Caco-2 (cell line): ENCODE data around the gene PCBP3. TPM values are rescaled to one million over a fixed set of nuclear protein-coding genes. Genes with fewer than 3 reads are reported as not detected.
"Not testable (repeated sequence)": the region's sequence is repeated elsewhere in the genome, so short reads cannot be mapped to it uniquely, and the experiment has no call there.

Source experiments
- BruUV-seq: library from RNA; stranded (reverse); fragments of 400-500 nt; replicated peaks from 2 replicates; lab custom pipeline; 2021; lab: Mats Ljungman, UMichigan
- CTCF ChIA-PET: fragments of 300-600 bp; sonication (Branson Sonifier 250); formaldehyde crosslinking; loops from one replicate; lab custom pipeline; 2022; ENCODE audit warnings: antibody characterized with exemption; lab: Charles Lee
- POLR2A ChIA-PET: fragments of 300-600 bp; sonication (Branson Sonifier 250); formaldehyde crosslinking; loops from one replicate; lab custom pipeline; 2022; ENCODE audit warnings: antibody characterized with exemption; lab: Charles Lee
- DNase-seq, 2 experiments: peaks; one replicate each; pipeline versions ENCODE4 v3.0.0 to v3.0.0-alpha.2; 2020 to 2022
- H3K27me3 ChIP-seq: replicated peaks from 2 replicates; pipeline ENCODE4 v1.6.0; 2011; ENCODE audit warnings: low read length; ENCODE audit not compliant: control insufficient read depth, insufficient read depth
- H3K36me3 ChIP-seq: 2 replicates; pipeline ENCODE4 v1.5.1; 2011; ENCODE audit warnings: low read length; ENCODE audit not compliant: control insufficient read depth, insufficient read depth
- H3K4me1 ChIP-seq: fragments of 250-450 bp; sonication (Bioruptor Pico); 2 replicates; pipeline ENCODE4 v1.5.1; 2020; ENCODE audit warnings: mild to moderate bottlenecking
- H3K4me3 ChIP-seq: 2 replicates; pipeline ENCODE4 v1.5.1; 2011; ENCODE audit warnings: low read depth, mild to moderate bottlenecking, control low read depth, low read length
- H3K9me3 ChIP-seq: fragments of 250-450 bp; sonication (Bioruptor Pico); 2 replicates; pipeline ENCODE4 v1.5.1; 2020; ENCODE audit warnings: mild to moderate bottlenecking, moderate library complexity
- H3K27ac Mint-ChIP-seq: one replicate; pipeline ENCODE4 v1.8.0; 2022; ENCODE audit warnings: mixed read lengths; ENCODE audit not compliant: unreplicated experiment
- H3K27me3 Mint-ChIP-seq: one replicate; pipeline ENCODE4 v1.8.0; 2022; ENCODE audit warnings: mixed read lengths; ENCODE audit not compliant: insufficient read depth, unreplicated experiment
- H3K36me3 Mint-ChIP-seq: one replicate; pipeline ENCODE4 v1.8.0; 2022; ENCODE audit warnings: mild to moderate bottlenecking, mixed read lengths; ENCODE audit not compliant: insufficient read depth, unreplicated experiment
- H3K4me1 Mint-ChIP-seq: one replicate; pipeline ENCODE4 v1.8.0; 2022; ENCODE audit warnings: low read depth, mixed read lengths; ENCODE audit not compliant: unreplicated experiment
- H3K4me3 Mint-ChIP-seq: one replicate; pipeline ENCODE4 v1.8.0; 2022; ENCODE audit warnings: mild to moderate bottlenecking, moderate library complexity, mixed read lengths; ENCODE audit not compliant: unreplicated experiment
- H3K9me3 Mint-ChIP-seq: one replicate; pipeline ENCODE4 v1.8.0; 2022; ENCODE audit warnings: mixed read lengths; ENCODE audit not compliant: unreplicated experiment
- intact Hi-C: fragments of 100-400 bp; cut with micrococcal nuclease; formaldehyde crosslinking; loops from one replicate; pipeline ENCODE4 v1.10.0; 2022; ENCODE audit not compliant: unreplicated experiment
- total RNA-seq: library from RNA; stranded (reverse); gene quantifications from 2 replicates; pipeline ENCODE4 v1.2.3, GENCODE V29; 2022
- TF ChIP-seq, protein P1 (sequence below), 2 experiments: fragments of 200-600 bp in 1 of 2; IDR thresholded peaks; 1 replicate in 1 of 2; 2 replicates in 1 of 2; pipeline versions ENCODE4 v1.5.1 to v1.8.0; 2011 to 2022; ENCODE audit warnings: antibody characterized with exemption in 1 of 2, control low read depth in 1 of 2, inconsistent platforms in 1 of 2, low read depth in 1 of 2, low read length in 1 of 2, mild to moderate bottlenecking in 1 of 2, moderate library complexity in 1 of 2; ENCODE audit not compliant: insufficient read depth in 1 of 2, severe bottlenecking in 1 of 2, unreplicated experiment in 1 of 2

Gene PCBP3
- total RNA-seq, 1 experiment from 2014 or later = 0.75 TPM

DNA sequence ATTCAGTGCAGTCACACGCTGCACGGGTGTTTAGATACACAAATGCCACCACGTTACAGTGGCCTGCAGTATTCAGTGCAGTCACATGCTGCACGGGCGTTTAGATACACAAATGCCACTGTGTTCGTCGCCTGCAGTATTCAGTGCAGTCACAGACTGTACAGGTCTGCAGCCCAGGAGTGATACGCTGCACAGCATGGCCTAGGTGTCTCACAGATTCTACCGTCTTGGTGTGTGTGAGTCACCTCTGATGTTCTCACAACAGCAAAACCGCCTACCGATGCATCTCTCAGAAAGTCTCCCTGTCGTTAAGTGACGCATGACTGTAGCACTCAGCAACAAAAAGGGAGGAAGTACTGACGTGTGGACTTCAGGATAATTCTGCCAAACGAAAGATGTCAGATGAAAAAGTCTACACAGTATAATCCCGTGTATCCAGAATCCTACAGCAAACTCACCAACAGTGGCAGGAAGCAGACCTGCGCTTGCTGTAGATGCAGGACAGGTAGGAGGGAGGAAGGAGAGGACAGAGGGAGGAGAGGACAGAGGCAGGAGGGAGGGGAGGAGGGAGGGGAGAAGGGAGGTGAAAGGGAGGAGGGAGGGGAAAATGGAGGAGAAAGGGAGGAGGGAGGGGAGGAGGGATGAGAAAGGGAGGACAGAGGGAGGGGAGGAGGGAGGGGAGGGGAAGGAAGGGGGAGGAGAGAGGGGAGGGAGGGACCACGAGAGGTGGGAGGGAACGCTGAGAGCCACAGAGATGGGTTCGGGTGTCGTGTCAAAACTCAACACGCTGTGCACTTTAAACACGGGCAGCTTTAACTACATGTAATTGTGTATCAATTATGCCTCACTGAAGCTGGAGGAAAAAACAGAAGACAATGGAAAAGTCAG, 36.3 kb upstream of the PCBP3 start:
- H3K27me3 Mint-ChIP-seq = peaks cover 40% of the 10 kb centered on the region

DNA sequence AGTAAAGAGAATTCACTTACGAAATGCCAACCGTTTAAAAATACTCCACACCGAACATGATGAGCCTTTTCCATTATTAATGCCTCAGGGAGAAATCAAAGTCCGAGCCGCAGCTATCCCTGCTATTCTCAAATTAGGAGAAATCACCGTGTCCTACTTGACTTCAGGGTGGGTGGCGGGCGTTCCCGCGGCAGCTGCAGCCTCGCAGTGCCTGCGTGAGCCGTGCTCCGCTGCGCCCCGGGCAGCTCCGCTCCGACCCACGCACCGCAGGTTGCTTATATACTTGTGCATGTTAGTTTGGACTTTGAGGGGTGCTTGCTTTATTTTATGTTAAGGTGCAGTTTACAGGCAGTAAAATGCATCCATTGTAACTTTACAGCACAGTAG, 35.6 kb upstream of the PCBP3 start:
- peaks cover 16% of the 10 kb centered on the region for H3K9me3 Mint-ChIP-seq
- peaks cover 44% of the 10 kb centered on the region for H3K27me3 Mint-ChIP-seq
- ChIA-PET POLR2A (no interaction called here), CTCF (interaction anchor here (1.0 kb wide), 1 partner anchor 52 kb away, joined by 5 read pairs; no protein-coding TSS in a partner anchor)
- TF ChIP-seq, protein P1, sequence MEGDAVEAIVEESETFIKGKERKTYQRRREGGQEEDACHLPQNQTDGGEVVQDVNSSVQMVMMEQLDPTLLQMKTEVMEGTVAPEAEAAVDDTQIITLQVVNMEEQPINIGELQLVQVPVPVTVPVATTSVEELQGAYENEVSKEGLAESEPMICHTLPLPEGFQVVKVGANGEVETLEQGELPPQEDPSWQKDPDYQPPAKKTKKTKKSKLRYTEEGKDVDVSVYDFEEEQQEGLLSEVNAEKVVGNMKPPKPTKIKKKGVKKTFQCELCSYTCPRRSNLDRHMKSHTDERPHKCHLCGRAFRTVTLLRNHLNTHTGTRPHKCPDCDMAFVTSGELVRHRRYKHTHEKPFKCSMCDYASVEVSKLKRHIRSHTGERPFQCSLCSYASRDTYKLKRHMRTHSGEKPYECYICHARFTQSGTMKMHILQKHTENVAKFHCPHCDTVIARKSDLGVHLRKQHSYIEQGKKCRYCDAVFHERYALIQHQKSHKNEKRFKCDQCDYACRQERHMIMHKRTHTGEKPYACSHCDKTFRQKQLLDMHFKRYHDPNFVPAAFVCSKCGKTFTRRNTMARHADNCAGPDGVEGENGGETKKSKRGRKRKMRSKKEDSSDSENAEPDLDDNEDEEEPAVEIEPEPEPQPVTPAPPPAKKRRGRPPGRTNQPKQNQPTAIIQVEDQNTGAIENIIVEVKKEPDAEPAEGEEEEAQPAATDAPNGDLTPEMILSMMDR (IDR thresholded peaks at IDR 0.05; ENCODE audit: insufficient read depth in 1 of 2, low read depth in 1 of 2, low read length in 1 of 2, severe bottlenecking in 1 of 2, unreplicated experiment in 1 of 2) = no peak
- BruUV-seq = no TSS peak
- no peaks in the 10 kb centered on the region for H3K27me3 ChIP-seq
- H3K4me1 Mint-ChIP-seq = no peaks in the 10 kb centered on the region
- intact Hi-C loops = no loop called here
- no peak overlapping the region for H3K4me3 Mint-ChIP-seq
- no peaks in the 10 kb centered on the region for H3K36me3 Mint-ChIP-seq
- H3K27ac Mint-ChIP-seq = no peak overlapping the region
- 0 out of 2 replicates have a peak, but pooled peaks cover 3% of the 10 kb centered on the region for H3K9me3 ChIP-seq
- no peak overlapping the region for H3K4me3 ChIP-seq
- H3K36me3 ChIP-seq = no peaks in the 10 kb centered on the region
- H3K4me1 ChIP-seq = no peaks in the 10 kb centered on the region
- no peak for DNase-seq

More for the DNA sequence above, 36.3 kb upstream of the PCBP3 start:
- Histone ChIP-seq H3K36me3 (no peaks in the 10 kb centered on the region), H3K9me3 (0 out of 2 replicates have a peak, but pooled peaks cover 9% of the 10 kb centered on the region), H3K4me1 (no peaks in the 10 kb centered on the region), H3K4me3 (no peak overlapping the region), H3K27me3 (no peaks in the 10 kb centered on the region)
- no peaks in the 10 kb centered on the region for H3K36me3 Mint-ChIP-seq
- intact Hi-C loops = no loop called here
- POLR2A ChIA-PET = no interaction called here
- no TSS peak for BruUV-seq
- peaks cover 23% of the 10 kb centered on the region for H3K9me3 Mint-ChIP-seq
- no peaks in the 10 kb centered on the region for H3K4me1 Mint-ChIP-seq
- no peak overlapping the region for H3K27ac Mint-ChIP-seq
- CTCF ChIA-PET = interaction anchor here (1.0 kb wide), 1 partner anchor 51 kb away, joined by 5 read pairs; no protein-coding TSS in a partner anchor
- H3K4me3 Mint-ChIP-seq = no peak overlapping the region
- DNase-seq = peak in 1 of 2 experiments; percentile 6
- TF ChIP-seq, protein P1 (IDR thresholded peaks at IDR 0.05; ENCODE audit: insufficient read depth in 1 of 2, low read depth in 1 of 2, low read length in 1 of 2, severe bottlenecking in 1 of 2, unreplicated experiment in 1 of 2) = no peak

DNA sequence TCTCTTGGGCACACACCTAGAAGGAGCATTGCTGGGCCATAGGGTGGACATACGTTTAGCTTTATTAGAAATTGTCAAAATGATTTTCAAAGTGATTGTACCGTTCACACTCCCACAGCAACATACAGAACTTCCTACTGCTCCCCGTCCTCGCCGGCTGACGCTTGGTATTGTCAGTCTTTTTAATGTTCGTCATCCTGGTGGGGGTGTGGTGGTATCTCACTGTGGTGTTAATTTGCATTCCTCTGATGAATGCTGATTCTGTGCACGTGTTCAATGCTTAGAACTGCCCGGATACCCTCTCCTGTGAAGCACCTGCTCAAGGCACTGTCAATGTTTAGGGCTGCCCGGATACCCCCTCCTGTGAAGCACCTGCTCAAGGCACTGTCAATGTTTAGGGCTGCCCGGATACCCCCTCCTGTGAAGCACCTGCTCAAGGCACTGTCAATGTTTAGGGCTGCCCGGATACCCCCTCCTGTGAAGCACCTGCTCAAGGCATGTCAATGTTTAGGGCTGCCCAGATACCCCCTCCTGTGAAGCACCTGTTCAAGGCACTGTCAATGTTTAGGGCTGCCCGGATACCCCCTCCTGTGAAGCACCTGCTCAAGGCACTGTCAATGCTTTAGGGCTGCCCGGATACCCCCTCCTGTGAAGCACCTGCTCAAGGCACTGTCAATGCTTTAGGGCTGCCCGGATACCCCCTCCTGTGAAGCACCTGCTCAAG, 34.6 kb upstream of the PCBP3 start:
- H3K4me3 Mint-ChIP-seq, H3K27ac Mint-ChIP-seq, H3K4me1 Mint-ChIP-seq, BruUV-seq, H3K36me3 ChIP-seq, H3K27me3 ChIP-seq, H3K9me3 Mint-ChIP-seq, DNase-seq, H3K9me3 ChIP-seq, POLR2A ChIA-PET, H3K36me3 Mint-ChIP-seq, intact Hi-C loops, H3K4me3 ChIP-seq, H3K4me1 ChIP-seq: not testable (repeated sequence)
- peaks cover 39% of the 10 kb centered on the region for H3K27me3 Mint-ChIP-seq
- CTCF ChIA-PET = interaction anchor here (1.0 kb wide), 1 partner anchor 53 kb away, joined by 5 read pairs; no protein-coding TSS in a partner anchor

DNA sequence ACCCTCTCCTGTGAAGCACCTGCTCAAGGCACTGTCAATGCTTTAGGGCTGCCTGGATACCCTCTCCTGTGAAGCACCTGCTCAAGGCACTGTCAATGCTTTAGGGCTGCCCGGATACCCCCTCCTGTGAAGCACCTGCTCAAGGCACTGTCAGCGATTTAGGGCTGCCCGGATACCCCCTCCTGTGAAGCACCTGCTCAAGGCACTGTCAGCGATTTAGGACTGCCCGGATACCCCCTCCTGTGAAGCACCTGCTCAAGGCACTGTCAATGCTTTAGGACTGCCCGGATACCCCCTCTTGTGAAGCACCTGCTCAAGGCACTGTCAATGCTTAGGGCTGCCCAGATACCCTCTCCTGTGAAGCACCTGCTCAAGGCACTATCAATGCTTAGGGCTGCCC, 33.9 kb upstream of the PCBP3 start:
- H3K4me1 ChIP-seq, BruUV-seq, H3K36me3 ChIP-seq, CTCF ChIA-PET, H3K9me3 ChIP-seq, H3K36me3 Mint-ChIP-seq, intact Hi-C loops, H3K4me3 ChIP-seq, H3K4me3 Mint-ChIP-seq, H3K4me1 Mint-ChIP-seq, POLR2A ChIA-PET, H3K27me3 ChIP-seq, H3K27ac Mint-ChIP-seq, H3K9me3 Mint-ChIP-seq: not testable (repeated sequence)
- H3K27me3 Mint-ChIP-seq = peaks cover 34% of the 10 kb centered on the region
- peak in 1 of 2 experiments; percentile 5 for DNase-seq
